IMR-90 (cell line): Measurements from ENCODE around the gene SNTG2.

Experiments used
- BHLHE40 ChIP-seq: fragments of 150-350 bp; IDR thresholded peaks from 2 replicates; pipeline ENCODE4 v1.6.1; 2016; ENCODE audit warnings: mild to moderate bottlenecking, low read depth, low read length
- CHD1 ChIP-seq: IDR thresholded peaks from 2 replicates; pipeline ENCODE4 v1.6.1; 2012; ENCODE audit warnings: low read depth, low read length, improper control_type of control experiment
- MAFK ChIP-seq: IDR thresholded peaks from 2 replicates; pipeline ENCODE4 v1.6.1; 2012; ENCODE audit warnings: low read depth, low read length, improper control_type of control experiment
- MAZ ChIP-seq: IDR thresholded peaks from 2 replicates; pipeline ENCODE4 v1.6.1; 2012; ENCODE audit warnings: low read depth, mild to moderate bottlenecking, low read length, improper control_type of control experiment, moderate library complexity, borderline replicate concordance
- POLR2A ChIP-seq: IDR thresholded peaks from 2 replicates; pipeline ENCODE4 v1.6.1; 2012; ENCODE audit warnings: mild to moderate bottlenecking, low read depth, low read length
- RCOR1 ChIP-seq: IDR thresholded peaks from 2 replicates; pipeline ENCODE4 v1.6.1; 2012; ENCODE audit warnings: mild to moderate bottlenecking, low read length, improper control_type of control experiment; ENCODE audit not compliant: insufficient replicate concordance
- RFX5 ChIP-seq: IDR thresholded peaks from 2 replicates; pipeline ENCODE4 v1.8.0; 2012; ENCODE audit warnings: low read depth, mild to moderate bottlenecking, low read length, moderate library complexity
- SMC3 ChIP-seq: fragments of 150-350 bp; IDR thresholded peaks from 2 replicates; pipeline ENCODE4 v1.6.1; 2016; ENCODE audit warnings: low read depth, mild to moderate bottlenecking, antibody characterized with exemption, low read length, moderate library complexity
- TF ChIP-seq, protein P1 (sequence below): conservative IDR thresholded peaks from 2 replicates; pipeline ENCODE4 v1.5.1; 2012; ENCODE audit warnings: mild to moderate bottlenecking, low read depth, low read length, improper control_type of control experiment
- TF ChIP-seq, protein P2 (sequence below): fragments of 150-350 bp; IDR thresholded peaks from 2 replicates; pipeline ENCODE4 v1.6.1; 2017; ENCODE audit warnings: mild to moderate bottlenecking, antibody characterized with exemption, low read length, low read depth
- TF ChIP-seq, protein P3 (sequence below): fragments of 150-350 bp; IDR thresholded peaks from 2 replicates; pipeline ENCODE4 v1.6.1; 2016; ENCODE audit warnings: low read depth, mild to moderate bottlenecking, low read length, moderate library complexity, borderline replicate concordance

DNA sequence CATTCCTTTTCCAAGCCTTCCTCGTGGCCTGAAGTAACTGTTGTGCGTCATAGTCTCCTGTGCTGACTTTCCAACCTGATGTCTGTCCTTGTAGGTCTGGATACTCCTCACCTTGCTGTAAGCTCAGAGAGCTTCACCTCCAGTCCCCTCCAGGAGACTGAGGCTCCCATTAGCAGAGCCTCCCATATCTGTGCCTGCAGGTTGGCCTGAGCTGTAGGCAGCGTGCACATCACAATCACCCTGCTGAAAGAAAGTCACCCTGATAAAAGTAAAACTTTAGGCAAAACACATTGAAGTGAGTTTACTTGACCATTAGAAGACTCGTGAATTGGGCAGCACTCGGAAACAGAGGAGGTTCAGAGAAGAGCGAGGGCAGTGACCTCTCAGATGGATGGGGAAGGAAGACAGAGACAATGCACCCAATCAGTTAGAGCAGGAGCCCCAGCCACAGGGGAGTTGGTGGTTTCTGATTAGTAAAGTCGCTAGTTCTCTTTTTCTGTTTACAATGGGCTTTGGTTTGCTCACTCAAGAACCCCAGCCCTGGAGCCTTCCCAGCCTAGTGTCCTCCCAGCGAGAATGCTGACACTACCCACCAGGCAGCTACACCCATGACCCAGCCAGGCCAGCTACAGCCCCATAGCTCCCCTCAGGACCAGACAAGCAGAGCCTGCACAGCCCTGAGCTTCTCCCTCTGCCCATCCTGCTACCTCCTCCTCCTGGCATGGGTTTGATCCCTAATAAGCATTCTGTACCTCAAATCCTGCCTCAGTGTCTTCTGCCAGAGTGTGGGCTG is 450.5 kb downstream of the SNTG2 start:
- no peak for TF ChIP-seq POLR2A
- TF ChIP-seq, protein P1, sequence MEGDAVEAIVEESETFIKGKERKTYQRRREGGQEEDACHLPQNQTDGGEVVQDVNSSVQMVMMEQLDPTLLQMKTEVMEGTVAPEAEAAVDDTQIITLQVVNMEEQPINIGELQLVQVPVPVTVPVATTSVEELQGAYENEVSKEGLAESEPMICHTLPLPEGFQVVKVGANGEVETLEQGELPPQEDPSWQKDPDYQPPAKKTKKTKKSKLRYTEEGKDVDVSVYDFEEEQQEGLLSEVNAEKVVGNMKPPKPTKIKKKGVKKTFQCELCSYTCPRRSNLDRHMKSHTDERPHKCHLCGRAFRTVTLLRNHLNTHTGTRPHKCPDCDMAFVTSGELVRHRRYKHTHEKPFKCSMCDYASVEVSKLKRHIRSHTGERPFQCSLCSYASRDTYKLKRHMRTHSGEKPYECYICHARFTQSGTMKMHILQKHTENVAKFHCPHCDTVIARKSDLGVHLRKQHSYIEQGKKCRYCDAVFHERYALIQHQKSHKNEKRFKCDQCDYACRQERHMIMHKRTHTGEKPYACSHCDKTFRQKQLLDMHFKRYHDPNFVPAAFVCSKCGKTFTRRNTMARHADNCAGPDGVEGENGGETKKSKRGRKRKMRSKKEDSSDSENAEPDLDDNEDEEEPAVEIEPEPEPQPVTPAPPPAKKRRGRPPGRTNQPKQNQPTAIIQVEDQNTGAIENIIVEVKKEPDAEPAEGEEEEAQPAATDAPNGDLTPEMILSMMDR = no peak
- no peak for TF ChIP-seq MAZ
- TF ChIP-seq, protein P2, sequence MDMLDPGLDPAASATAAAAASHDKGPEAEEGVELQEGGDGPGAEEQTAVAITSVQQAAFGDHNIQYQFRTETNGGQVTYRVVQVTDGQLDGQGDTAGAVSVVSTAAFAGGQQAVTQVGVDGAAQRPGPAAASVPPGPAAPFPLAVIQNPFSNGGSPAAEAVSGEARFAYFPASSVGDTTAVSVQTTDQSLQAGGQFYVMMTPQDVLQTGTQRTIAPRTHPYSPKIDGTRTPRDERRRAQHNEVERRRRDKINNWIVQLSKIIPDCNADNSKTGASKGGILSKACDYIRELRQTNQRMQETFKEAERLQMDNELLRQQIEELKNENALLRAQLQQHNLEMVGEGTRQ = no peak
- no peak for TF ChIP-seq SMC3
- TF ChIP-seq MAFK = no peak
- no peak for TF ChIP-seq RFX5
- TF ChIP-seq BHLHE40 = no peak
- TF ChIP-seq CHD1 = no peak
- TF ChIP-seq, protein P3, sequence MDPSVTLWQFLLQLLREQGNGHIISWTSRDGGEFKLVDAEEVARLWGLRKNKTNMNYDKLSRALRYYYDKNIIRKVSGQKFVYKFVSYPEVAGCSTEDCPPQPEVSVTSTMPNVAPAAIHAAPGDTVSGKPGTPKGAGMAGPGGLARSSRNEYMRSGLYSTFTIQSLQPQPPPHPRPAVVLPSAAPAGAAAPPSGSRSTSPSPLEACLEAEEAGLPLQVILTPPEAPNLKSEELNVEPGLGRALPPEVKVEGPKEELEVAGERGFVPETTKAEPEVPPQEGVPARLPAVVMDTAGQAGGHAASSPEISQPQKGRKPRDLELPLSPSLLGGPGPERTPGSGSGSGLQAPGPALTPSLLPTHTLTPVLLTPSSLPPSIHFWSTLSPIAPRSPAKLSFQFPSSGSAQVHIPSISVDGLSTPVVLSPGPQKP = no peak
- TF ChIP-seq RCOR1 = no peak
